Measurements from ENCODE around the gene LEMD2.

DNA sequence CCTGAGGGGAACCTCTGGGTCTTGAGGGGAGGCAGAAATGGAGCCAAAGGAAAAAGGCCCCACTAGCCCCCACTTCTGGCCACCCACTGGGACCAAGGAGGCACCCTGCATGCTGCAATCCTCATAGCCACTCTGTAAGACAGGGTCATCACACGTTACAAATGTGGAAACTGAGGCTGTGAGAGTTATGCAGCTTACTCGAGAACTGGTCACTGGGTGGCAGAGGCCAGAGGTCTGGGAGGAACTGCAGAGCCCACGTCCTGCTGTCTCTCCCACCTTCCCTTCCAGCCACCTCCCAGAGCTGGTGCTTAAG is 18.1 kb downstream of the LEMD2 start:
- TF ChIP-seq, protein P1, sequence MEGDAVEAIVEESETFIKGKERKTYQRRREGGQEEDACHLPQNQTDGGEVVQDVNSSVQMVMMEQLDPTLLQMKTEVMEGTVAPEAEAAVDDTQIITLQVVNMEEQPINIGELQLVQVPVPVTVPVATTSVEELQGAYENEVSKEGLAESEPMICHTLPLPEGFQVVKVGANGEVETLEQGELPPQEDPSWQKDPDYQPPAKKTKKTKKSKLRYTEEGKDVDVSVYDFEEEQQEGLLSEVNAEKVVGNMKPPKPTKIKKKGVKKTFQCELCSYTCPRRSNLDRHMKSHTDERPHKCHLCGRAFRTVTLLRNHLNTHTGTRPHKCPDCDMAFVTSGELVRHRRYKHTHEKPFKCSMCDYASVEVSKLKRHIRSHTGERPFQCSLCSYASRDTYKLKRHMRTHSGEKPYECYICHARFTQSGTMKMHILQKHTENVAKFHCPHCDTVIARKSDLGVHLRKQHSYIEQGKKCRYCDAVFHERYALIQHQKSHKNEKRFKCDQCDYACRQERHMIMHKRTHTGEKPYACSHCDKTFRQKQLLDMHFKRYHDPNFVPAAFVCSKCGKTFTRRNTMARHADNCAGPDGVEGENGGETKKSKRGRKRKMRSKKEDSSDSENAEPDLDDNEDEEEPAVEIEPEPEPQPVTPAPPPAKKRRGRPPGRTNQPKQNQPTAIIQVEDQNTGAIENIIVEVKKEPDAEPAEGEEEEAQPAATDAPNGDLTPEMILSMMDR (conservative IDR thresholded peaks at IDR 0.05; ENCODE audit: low read length), result no peak
- TF ChIP-seq EZH2phosphoT487 (IDR thresholded peaks at IDR 0.05; ENCODE audit: borderline replicate concordance), result no peak
